PC-9 (cell line): ENCODE results near the gene MAP4K4.

Experiments
- EZH2 ChIP-seq: fragments of 200-600 bp; sonication (generic); IDR thresholded peaks from 2 replicates; pipeline ENCODE4 v1.8.0; 2017; ENCODE audit warnings: antibody characterized with exemption, low read depth
- TF ChIP-seq, protein P1 (sequence below): fragments of 200-600 bp; sonication (generic); conservative IDR thresholded peaks from 2 replicates; pipeline ENCODE4 v1.6.1; 2017; ENCODE audit warnings: mixed run types, antibody characterized with exemption, mild to moderate bottlenecking, moderate library complexity

DNA sequence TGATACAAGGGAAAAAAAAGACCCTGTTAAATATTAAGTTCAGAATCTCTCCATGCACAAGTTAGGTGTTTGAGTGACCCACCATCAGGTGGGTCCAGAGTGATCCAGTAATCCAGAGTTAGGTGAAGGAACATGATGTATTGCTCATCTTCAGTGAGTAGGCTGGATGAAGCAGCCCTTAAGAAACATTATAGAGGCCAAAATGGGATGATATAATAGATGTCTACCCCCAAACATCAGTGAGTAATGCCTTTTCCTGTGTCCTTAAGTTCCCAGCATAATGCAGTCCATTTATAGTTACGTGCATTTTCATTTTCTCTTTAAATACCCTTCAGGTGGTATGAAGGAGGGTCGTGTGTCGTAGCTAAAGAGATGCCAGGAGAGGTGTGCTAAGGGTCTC, 89.6 kb downstream of the MAP4K4 start:
- TF ChIP-seq, protein P1, sequence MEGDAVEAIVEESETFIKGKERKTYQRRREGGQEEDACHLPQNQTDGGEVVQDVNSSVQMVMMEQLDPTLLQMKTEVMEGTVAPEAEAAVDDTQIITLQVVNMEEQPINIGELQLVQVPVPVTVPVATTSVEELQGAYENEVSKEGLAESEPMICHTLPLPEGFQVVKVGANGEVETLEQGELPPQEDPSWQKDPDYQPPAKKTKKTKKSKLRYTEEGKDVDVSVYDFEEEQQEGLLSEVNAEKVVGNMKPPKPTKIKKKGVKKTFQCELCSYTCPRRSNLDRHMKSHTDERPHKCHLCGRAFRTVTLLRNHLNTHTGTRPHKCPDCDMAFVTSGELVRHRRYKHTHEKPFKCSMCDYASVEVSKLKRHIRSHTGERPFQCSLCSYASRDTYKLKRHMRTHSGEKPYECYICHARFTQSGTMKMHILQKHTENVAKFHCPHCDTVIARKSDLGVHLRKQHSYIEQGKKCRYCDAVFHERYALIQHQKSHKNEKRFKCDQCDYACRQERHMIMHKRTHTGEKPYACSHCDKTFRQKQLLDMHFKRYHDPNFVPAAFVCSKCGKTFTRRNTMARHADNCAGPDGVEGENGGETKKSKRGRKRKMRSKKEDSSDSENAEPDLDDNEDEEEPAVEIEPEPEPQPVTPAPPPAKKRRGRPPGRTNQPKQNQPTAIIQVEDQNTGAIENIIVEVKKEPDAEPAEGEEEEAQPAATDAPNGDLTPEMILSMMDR: no peak
- TF ChIP-seq EZH2: no peak
